PFSK-1 (cell line): ENCODE measurements around the gene TMC1.

ENCODE experiments used
- FOXP2 ChIP-seq: optimal IDR thresholded peaks from 2 replicates; pipeline ENCODE3; 2011; ENCODE audit warnings: borderline replicate concordance, control low read depth, inconsistent platforms; ENCODE audit not compliant: insufficient read depth; ENCODE audit errors: extremely low read length, extremely low read depth
- POLR2AphosphoS5 ChIP-seq: IDR thresholded peaks from 2 replicates; pipeline ENCODE4 v1.6.1; 2012; ENCODE audit warnings: low read depth, mild to moderate bottlenecking, control low read depth, low read length, moderate library complexity
- SIN3A ChIP-seq: IDR thresholded peaks from 2 replicates; pipeline ENCODE4 v1.6.1; 2012; ENCODE audit warnings: mild to moderate bottlenecking, low read length, moderate library complexity, borderline replicate concordance; ENCODE audit not compliant: insufficient read depth
- TAF1 ChIP-seq: IDR thresholded peaks from 2 replicates; pipeline ENCODE4 v1.6.1; 2012; ENCODE audit warnings: low read length, control low read depth, borderline replicate concordance; ENCODE audit not compliant: insufficient read depth
- TF ChIP-seq, protein P1 (sequence below), 2 experiments: IDR thresholded peaks; 2 replicates each; pipeline versions ENCODE4 v1.6.1 to v1.8.0; 2011 to 2012; ENCODE audit warnings: low read depth in 2 of 2, low read length in 2 of 2, control low read depth in 1 of 2, inconsistent platforms in 1 of 2, mild to moderate bottlenecking in 1 of 2, moderate library complexity in 1 of 2; ENCODE audit not compliant: insufficient read depth in 1 of 2

TMC1 gene

GRCh38 chr9:72646061-72646460, 124.7 kb downstream of the TMC1 start:
- no peak for TF ChIP-seq TAF1
- TF ChIP-seq POLR2AphosphoS5, result no peak
- no peak for TF ChIP-seq FOXP2

DNA sequence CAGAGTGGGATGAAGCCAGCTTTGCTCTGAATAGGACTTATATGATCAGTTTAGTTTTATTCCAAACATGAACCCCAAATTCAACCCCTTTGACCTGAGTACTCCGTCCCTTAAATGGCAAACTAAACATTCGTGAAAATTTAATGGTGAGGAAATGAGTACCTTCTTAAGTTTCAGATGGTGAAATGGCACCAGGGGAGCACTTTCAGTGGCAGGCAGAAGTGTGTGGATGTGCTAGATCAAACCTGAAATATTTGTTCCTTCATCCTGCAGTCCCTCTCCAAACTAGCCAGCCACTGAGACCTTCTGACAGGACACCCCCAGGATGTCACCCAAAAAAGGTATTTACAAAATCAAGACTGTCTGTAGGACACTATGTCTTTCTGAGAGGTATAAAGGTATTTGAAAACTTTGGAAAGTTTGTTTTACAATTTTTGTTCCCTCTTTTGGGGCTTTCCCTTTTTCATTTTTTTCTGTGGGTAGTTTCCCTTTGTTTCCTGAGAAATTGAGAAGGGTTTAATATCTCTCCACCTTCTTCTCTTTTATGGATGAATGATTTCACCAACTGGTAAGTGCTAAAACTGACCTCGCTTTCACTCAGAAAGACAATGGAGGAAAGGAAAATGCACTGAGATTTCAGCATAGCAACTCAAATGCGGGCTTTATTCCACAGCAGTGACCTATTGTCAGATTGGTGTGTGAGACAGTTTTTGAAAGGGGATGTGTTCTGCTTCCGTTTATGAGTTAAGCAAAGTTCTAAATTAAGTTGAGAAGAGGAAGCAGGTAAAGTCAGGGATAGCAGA, 127.1 kb downstream of the TMC1 start:
- TF ChIP-seq TAF1, result no peak
- TF ChIP-seq POLR2AphosphoS5, result no peak
- TF ChIP-seq, protein P1, sequence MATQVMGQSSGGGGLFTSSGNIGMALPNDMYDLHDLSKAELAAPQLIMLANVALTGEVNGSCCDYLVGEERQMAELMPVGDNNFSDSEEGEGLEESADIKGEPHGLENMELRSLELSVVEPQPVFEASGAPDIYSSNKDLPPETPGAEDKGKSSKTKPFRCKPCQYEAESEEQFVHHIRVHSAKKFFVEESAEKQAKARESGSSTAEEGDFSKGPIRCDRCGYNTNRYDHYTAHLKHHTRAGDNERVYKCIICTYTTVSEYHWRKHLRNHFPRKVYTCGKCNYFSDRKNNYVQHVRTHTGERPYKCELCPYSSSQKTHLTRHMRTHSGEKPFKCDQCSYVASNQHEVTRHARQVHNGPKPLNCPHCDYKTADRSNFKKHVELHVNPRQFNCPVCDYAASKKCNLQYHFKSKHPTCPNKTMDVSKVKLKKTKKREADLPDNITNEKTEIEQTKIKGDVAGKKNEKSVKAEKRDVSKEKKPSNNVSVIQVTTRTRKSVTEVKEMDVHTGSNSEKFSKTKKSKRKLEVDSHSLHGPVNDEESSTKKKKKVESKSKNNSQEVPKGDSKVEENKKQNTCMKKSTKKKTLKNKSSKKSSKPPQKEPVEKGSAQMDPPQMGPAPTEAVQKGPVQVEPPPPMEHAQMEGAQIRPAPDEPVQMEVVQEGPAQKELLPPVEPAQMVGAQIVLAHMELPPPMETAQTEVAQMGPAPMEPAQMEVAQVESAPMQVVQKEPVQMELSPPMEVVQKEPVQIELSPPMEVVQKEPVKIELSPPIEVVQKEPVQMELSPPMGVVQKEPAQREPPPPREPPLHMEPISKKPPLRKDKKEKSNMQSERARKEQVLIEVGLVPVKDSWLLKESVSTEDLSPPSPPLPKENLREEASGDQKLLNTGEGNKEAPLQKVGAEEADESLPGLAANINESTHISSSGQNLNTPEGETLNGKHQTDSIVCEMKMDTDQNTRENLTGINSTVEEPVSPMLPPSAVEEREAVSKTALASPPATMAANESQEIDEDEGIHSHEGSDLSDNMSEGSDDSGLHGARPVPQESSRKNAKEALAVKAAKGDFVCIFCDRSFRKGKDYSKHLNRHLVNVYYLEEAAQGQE (IDR thresholded peaks at IDR 0.05; ENCODE audit: insufficient read depth in 1 of 2, low read depth in 2 of 2, low read length in 2 of 2), result no peak
- TF ChIP-seq FOXP2, result no peak
- no peak for TF ChIP-seq SIN3A

DNA sequence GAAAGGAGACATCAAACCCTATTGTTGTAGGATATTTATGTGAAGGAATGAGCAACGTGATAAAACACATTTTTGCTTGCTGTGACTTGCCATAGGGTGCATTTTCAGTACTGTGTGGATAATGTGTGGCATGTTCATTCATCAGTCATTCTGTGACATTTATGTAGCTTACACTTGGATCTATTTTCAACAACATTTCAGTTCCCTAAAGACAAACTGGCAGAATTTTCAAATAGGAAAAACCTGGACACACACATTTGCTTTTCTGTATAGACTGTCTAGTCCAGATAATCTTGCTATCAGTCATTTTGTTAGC, 127.7 kb downstream of the TMC1 start:
- TF ChIP-seq, protein P1 (IDR thresholded peaks at IDR 0.05; ENCODE audit: insufficient read depth in 1 of 2, low read depth in 2 of 2, low read length in 2 of 2), result no peak

GRCh38 chr9:72650206-72650605, 128.8 kb downstream of the TMC1 start:
- TF ChIP-seq POLR2AphosphoS5 (no peak), FOXP2 (no peak), TAF1 (no peak), SIN3A (no peak)
- TF ChIP-seq, protein P1 (IDR thresholded peaks at IDR 0.05; ENCODE audit: insufficient read depth in 1 of 2, low read depth in 2 of 2, low read length in 2 of 2), result no peak

DNA sequence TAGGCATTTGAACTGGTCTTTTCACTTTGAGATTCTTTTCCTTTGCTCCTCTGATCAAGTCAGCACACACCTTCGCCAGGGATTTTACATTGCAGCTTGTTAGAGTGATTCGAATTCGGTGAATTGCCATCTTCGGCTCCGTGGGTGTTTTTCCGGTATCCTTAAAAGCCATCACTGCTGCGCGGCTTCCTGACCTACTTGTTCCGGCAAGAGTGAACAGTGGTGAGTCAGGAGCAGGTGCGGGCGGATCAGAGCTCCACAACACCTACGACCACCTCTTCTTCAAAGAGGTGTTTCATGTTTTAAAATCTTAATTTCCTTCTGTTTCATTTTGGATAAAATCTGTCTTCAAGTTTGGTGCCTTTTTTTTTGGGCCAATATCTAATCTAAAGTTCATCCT, 134.6 kb downstream of the TMC1 start:
- TF ChIP-seq TAF1 (no peak), POLR2AphosphoS5 (no peak), FOXP2 (no peak), SIN3A (no peak)
- TF ChIP-seq, protein P1 (IDR thresholded peaks at IDR 0.05; ENCODE audit: insufficient read depth in 1 of 2, low read depth in 2 of 2, low read length in 2 of 2), result no peak

GRCh38 chr9:72657023-72657422, 135.6 kb downstream of the TMC1 start:
- TF ChIP-seq, protein P1 (IDR thresholded peaks at IDR 0.05; ENCODE audit: insufficient read depth in 1 of 2, low read depth in 2 of 2, low read length in 2 of 2), result no peak
- no peak for TF ChIP-seq FOXP2
